CD4-positive, alpha-beta T cell treated with Interleukin-10 for 1 hour (primary cell): ENCODE results near the gene PHF2.

Experiments
- DNase-seq: peaks from one replicate; pipeline ENCODE4 v3.0.0-alpha.2; 2020

PHF2 gene

GRCh38 chr9:93603011-93603410 lies 26.6 kb downstream of the PHF2 start:
- DNase-seq = no peak

- DNase-seq = no peak
Observed at GRCh38 chr9:93603906-93604326, 27.5 kb downstream of the PHF2 start.

- no peak for DNase-seq
Observed at GRCh38 chr9:93606187-93606586, 29.8 kb downstream of the PHF2 start.

GRCh38 chr9:93610206-93610605 lies 33.8 kb downstream of the PHF2 start:
- DNase-seq = no peak

- no peak for DNase-seq
Observed at GRCh38 chr9:93612052-93612795, 35.8 kb downstream of the PHF2 start.

- no peak for DNase-seq
Observed at GRCh38 chr9:93612796-93613154, 36.4 kb downstream of the PHF2 start.

GRCh38 chr9:93613174-93613573 lies 36.8 kb downstream of the PHF2 start:
- no peak for DNase-seq

GRCh38 chr9:93613791-93614190 lies 37.4 kb downstream of the PHF2 start:
- DNase-seq = no peak

GRCh38 chr9:93614830-93615468 lies 38.6 kb downstream of the PHF2 start:
- no peak for DNase-seq

- DNase-seq = no peak
Observed at GRCh38 chr9:93616044-93616443, 39.7 kb downstream of the PHF2 start.

- no peak for DNase-seq
Observed at GRCh38 chr9:93617273-93617672, 40.9 kb downstream of the PHF2 start.

GRCh38 chr9:93619272-93619775 lies 42.9 kb downstream of the PHF2 start:
- no peak for DNase-seq

GRCh38 chr9:93620041-93620506 lies 43.7 kb downstream of the PHF2 start:
- no peak for DNase-seq

GRCh38 chr9:93620881-93621820 lies 44.8 kb downstream of the PHF2 start:
- DNase-seq = no peak

- DNase-seq = no peak
Observed at GRCh38 chr9:93621922-93622321, 45.5 kb downstream of the PHF2 start.

- DNase-seq = no peak
Observed at GRCh38 chr9:93622691-93623090, 46.3 kb downstream of the PHF2 start.

GRCh38 chr9:93623753-93624152 lies 47.4 kb downstream of the PHF2 start:
- DNase-seq = no peak

GRCh38 chr9:93624431-93624834 lies 48.0 kb downstream of the PHF2 start:
- DNase-seq = no peak

- DNase-seq = no peak
Observed at GRCh38 chr9:93624977-93625376, 48.6 kb downstream of the PHF2 start.

GRCh38 chr9:93629920-93630319 lies 53.5 kb downstream of the PHF2 start:
- no peak for DNase-seq

- no peak for DNase-seq
Observed at GRCh38 chr9:93630806-93631411, 54.5 kb downstream of the PHF2 start.

GRCh38 chr9:93633492-93634221 lies 57.3 kb downstream of the PHF2 start:
- no peak for DNase-seq
